GM13977 (cell line): ENCODE results near the gene FCAMR.

Experiments
- DNase-seq: peaks from one replicate; pipeline ENCODE4 v3.0.0; 2012; ENCODE audit warnings: low spot score
- CTCF ChIP-seq: IDR thresholded peaks from 2 replicates; pipeline ENCODE4 v1.5.1; 2012; ENCODE audit warnings: mild to moderate bottlenecking, control low read depth; ENCODE audit not compliant: insufficient read depth; ENCODE audit errors: extremely low read depth, missing control alignments
- in situ Hi-C: fragments of 300-500 bp; cut with MboI; formaldehyde crosslinking; loops from one replicate; pipeline ENCODE4 v1.12.0; 2022; ENCODE audit warnings: low sequenced_read_pairs, low pct_unique_long_range_greater_than_20kb, mixed read lengths, inconsistent platforms; ENCODE audit not compliant: unreplicated experiment

FCAMR gene

GRCh38 chr1:206974140-206974539 is 3.9 kb upstream of the FCAMR start:
- no peak for DNase-seq
- in situ Hi-C loops, result loop anchor here (10.0 kb wide), 1 partner anchor 249 kb away; no protein-coding TSS in a partner anchor
- no peak for TF ChIP-seq CTCF

DNA sequence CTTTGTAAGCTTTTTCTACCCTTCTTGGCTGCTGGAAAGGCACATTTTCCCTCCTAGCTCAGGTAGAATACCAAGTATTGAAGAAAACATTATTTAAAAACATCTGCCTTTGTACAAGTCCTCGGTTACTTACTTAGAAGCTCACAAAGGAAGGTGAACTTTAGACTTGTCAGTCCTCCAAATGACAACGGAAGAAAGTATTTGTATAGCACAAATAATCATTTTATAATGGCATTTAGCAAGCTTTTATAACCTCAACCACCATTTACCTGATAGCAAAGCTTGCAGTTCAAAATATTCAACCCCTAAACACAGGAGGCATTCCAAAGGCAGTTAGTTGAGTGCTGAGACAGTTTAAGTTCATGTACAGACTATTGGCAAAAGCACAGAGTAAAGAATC is 2.5 kb upstream of the FCAMR start:
- in situ Hi-C loops, result loop anchor here (10.0 kb wide), 1 partner anchor 248 kb away; no protein-coding TSS in a partner anchor

GRCh38 chr1:206971029-206971655 is 882 bp upstream of the FCAMR start:
- in situ Hi-C loops, result loop anchor here (10.0 kb wide), 1 partner anchor 246 kb away; no protein-coding TSS in a partner anchor
- DNase-seq, result no peak
- no peak for TF ChIP-seq CTCF

More for the DNA sequence above, 2.5 kb upstream of the FCAMR start:
- no peak for DNase-seq
- no peak for TF ChIP-seq CTCF

GRCh38 chr1:206969090-206969489 is 1.2 kb downstream of the FCAMR start:
- TF ChIP-seq CTCF, result no peak
- no peak for DNase-seq
- in situ Hi-C loops, result no loop called here

GRCh38 chr1:206967096-206967849 is 3.0 kb downstream of the FCAMR start:
- TF ChIP-seq CTCF, result no peak
- in situ Hi-C loops, result no loop called here
- DNase-seq, result no peak

DNA sequence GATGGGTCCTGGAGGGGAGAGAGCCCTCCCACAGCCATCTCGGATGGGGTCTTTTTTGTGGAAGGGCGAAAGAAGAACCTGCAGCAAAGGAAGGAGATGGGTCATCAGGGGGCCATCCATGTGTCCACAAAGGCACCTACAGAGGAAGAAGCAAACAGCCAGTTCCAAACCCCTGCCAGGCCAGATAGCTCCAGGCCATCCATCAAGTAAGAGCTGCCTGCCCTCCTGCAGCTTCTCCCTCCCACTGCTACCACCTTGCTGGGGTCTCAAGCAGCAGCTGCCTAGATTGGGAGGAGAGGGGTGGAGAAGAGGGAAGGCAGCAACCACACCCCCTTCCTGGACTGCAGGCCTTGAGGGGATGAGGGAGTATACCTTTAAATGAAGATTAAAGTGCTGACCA is 4.5 kb downstream of the FCAMR start:
- no peak for DNase-seq
- in situ Hi-C loops, result no loop called here
- TF ChIP-seq CTCF, result no peak
